Neural progenitor cell (in vitro differentiated cells): Measurements from ENCODE around the gene CTDP1. TPM values are rescaled to one million over a fixed set of nuclear protein-coding genes. Genes with fewer than 3 reads are reported as not detected.

Experiments
- DNase-seq: peaks from one replicate; pipeline ENCODE4 v3.0.0-alpha.2; 2016; ENCODE audit warnings: low spot score
- H2AFZ ChIP-seq: fragments of 200-600 bp; sonication (generic); replicated peaks from 2 replicates; pipeline ENCODE4 v1.6.1; 2016; ENCODE audit warnings: antibody characterized with exemption
- H3F3A ChIP-seq: fragments of 200-600 bp; sonication (generic); 2 replicates; pipeline ENCODE4 v1.6.1; 2016; ENCODE audit warnings: antibody characterized with exemption, low read depth
- H3K27ac ChIP-seq: fragments of 200-600 bp; sonication (generic); 2 replicates; pipeline ENCODE4 v1.5.1; 2016; ENCODE audit warnings: mild to moderate bottlenecking
- H3K27me3 ChIP-seq: fragments of 200-600 bp; sonication (generic); 2 replicates; pipeline ENCODE4 v1.6.1; 2016; ENCODE audit warnings: mild to moderate bottlenecking, moderate library complexity
- H3K36me3 ChIP-seq: fragments of 200-600 bp; sonication (generic); 2 replicates; pipeline ENCODE4 v1.5.1; 2016
- H3K4me1 ChIP-seq: fragments of 200-600 bp; sonication (generic); 2 replicates; pipeline ENCODE4 v1.6.1; 2016; ENCODE audit warnings: mixed run types
- H3K4me2 ChIP-seq: fragments of 200-600 bp; sonication (generic); 2 replicates; pipeline ENCODE4 v1.6.1; 2016
- H3K4me3 ChIP-seq: fragments of 200-600 bp; sonication (generic); 2 replicates; pipeline ENCODE4 v1.5.1; 2016
- H3K79me2 ChIP-seq: fragments of 200-600 bp; sonication (generic); 2 replicates; pipeline ENCODE4 v1.6.1; 2016; ENCODE audit warnings: low read depth
- H3K9ac ChIP-seq: fragments of 200-600 bp; sonication (generic); 2 replicates; pipeline ENCODE4 v1.6.1; 2016
- H3K9me3 ChIP-seq: fragments of 200-600 bp; sonication (generic); 2 replicates; pipeline ENCODE4 v1.5.1; 2016; ENCODE audit warnings: low read depth
- H4K20me1 ChIP-seq: fragments of 200-600 bp; sonication (generic); 2 replicates; pipeline ENCODE4 v1.6.1; 2016; ENCODE audit warnings: low read depth
- H3K27ac Mint-ChIP-seq: 3 replicates; pipeline ENCODE4 v1.8.0; 2021; ENCODE audit warnings: mixed read lengths
- H3K27me3 Mint-ChIP-seq: 2 replicates; pipeline ENCODE4 v1.8.0; 2022; ENCODE audit warnings: low read depth, mild to moderate bottlenecking, inconsistent platforms, moderate library complexity, mixed read lengths; ENCODE audit not compliant: insufficient read depth
- H3K36me3 Mint-ChIP-seq: 3 replicates; pipeline ENCODE4 v1.8.0; 2021; ENCODE audit warnings: mixed read lengths
- H3K4me1 Mint-ChIP-seq: 3 replicates; pipeline ENCODE4 v1.8.0; 2021; ENCODE audit warnings: mixed read lengths
- H3K4me3 Mint-ChIP-seq: 3 replicates; pipeline ENCODE4 v1.8.0; 2021; ENCODE audit warnings: mild to moderate bottlenecking, moderate library complexity, mixed read lengths
- H3K9me3 Mint-ChIP-seq: 3 replicates; pipeline ENCODE4 v1.8.0; 2020; ENCODE audit warnings: mixed read lengths
- CTCF ChIP-seq: fragments of 200-600 bp; sonication (generic); IDR thresholded peaks from 2 replicates; pipeline ENCODE4 v1.5.1; 2017; ENCODE audit warnings: antibody characterized with exemption, mild to moderate bottlenecking
- EZH2 ChIP-seq: fragments of 200-600 bp; sonication (generic); IDR thresholded peaks from 2 replicates; pipeline ENCODE4 v1.6.1; 2017; ENCODE audit warnings: antibody characterized with exemption, mild to moderate bottlenecking, moderate library complexity
- EZH2phosphoT487 ChIP-seq: fragments of 200-600 bp; sonication (generic); IDR thresholded peaks from 2 replicates; pipeline ENCODE4 v1.6.1; 2017; ENCODE audit warnings: antibody characterized with exemption
- total RNA-seq: library from RNA; depleted of rRNA; stranded (reverse); fragments of >200 nt; gene quantifications from 2 replicates; pipeline ENCODE4 v1.2.3, GENCODE V29; 2015; ENCODE audit warnings: low replicate concordance

The CTDP1 gene
- total RNA-seq, 1 donor from 2014 or later, result 11.8 TPM

GRCh38 chr18:79740521-79741361, 61.1 kb downstream of the CTDP1 start:
- H3K4me2 ChIP-seq, result no peak overlapping the region
- DNase-seq, result no peak
- no peaks in the 10 kb centered on the region for H3K79me2 ChIP-seq
- Mint-ChIP-seq H3K4me3 (no peak overlapping the region), H3K36me3 (peaks cover 49% of the 10 kb centered on the region), H3K27me3 (peaks cover 2% of the 10 kb centered on the region), H3K9me3 (peaks cover 4% of the 10 kb centered on the region), H3K27ac (no peak overlapping the region), H3K4me1 (no peaks in the 10 kb centered on the region)
- H3K36me3 ChIP-seq, result no peaks in the 10 kb centered on the region
- H2AFZ ChIP-seq, result no peak overlapping the region
- H3K27me3 ChIP-seq, result no peaks in the 10 kb centered on the region
- H4K20me1 ChIP-seq, result no peaks in the 10 kb centered on the region
- H3K27ac ChIP-seq, result no peak overlapping the region
- H3K9me3 ChIP-seq, result no peaks in the 10 kb centered on the region
- H3F3A ChIP-seq, result no peaks in the 10 kb centered on the region
- H3K9ac ChIP-seq, result no peak overlapping the region
- no peak overlapping the region for H3K4me3 ChIP-seq
- TF ChIP-seq EZH2phosphoT487 (no peak), EZH2 (no peak), CTCF (no peak)
- H3K4me1 ChIP-seq, result no peaks in the 10 kb centered on the region

- no peak for TF ChIP-seq EZH2phosphoT487
- no peak for TF ChIP-seq EZH2
- no peak for TF ChIP-seq CTCF
- H4K20me1 ChIP-seq, result no peaks in the 10 kb centered on the region
- H3K9ac ChIP-seq, result no peak overlapping the region
- DNase-seq, result no peak
- Mint-ChIP-seq H3K4me1 (no peaks in the 10 kb centered on the region), H3K36me3 (peaks cover 49% of the 10 kb centered on the region), H3K9me3 (peaks cover 6% of the 10 kb centered on the region), H3K27ac (no peak overlapping the region), H3K27me3 (peaks cover 2% of the 10 kb centered on the region), H3K4me3 (no peak overlapping the region)
- no peaks in the 10 kb centered on the region for H3K79me2 ChIP-seq
- H3K9me3 ChIP-seq, result no peaks in the 10 kb centered on the region
- no peak overlapping the region for H3K4me3 ChIP-seq
- H3K27ac ChIP-seq, result no peak overlapping the region
- H3K27me3 ChIP-seq, result no peaks in the 10 kb centered on the region
- no peaks in the 10 kb centered on the region for H3F3A ChIP-seq
- no peaks in the 10 kb centered on the region for H3K36me3 ChIP-seq
- no peak overlapping the region for H2AFZ ChIP-seq
- H3K4me2 ChIP-seq, result no peak overlapping the region
- no peaks in the 10 kb centered on the region for H3K4me1 ChIP-seq
Observed at GRCh38 chr18:79741362-79741700, 61.7 kb downstream of the CTDP1 start.

GRCh38 chr18:79742076-79742475, 62.5 kb downstream of the CTDP1 start:
- Mint-ChIP-seq H3K4me3 (no peak overlapping the region), H3K27ac (no peak overlapping the region), H3K4me1 (no peaks in the 10 kb centered on the region), H3K27me3 (no peaks in the 10 kb centered on the region), H3K36me3 (peaks cover 44% of the 10 kb centered on the region), H3K9me3 (peaks cover 6% of the 10 kb centered on the region)
- Histone ChIP-seq H3K36me3 (no peaks in the 10 kb centered on the region), H3K4me3 (no peak overlapping the region), H4K20me1 (no peaks in the 10 kb centered on the region), H3K27ac (no peak overlapping the region), H3F3A (no peaks in the 10 kb centered on the region), H3K79me2 (no peaks in the 10 kb centered on the region), H3K4me2 (no peak overlapping the region), H3K27me3 (no peaks in the 10 kb centered on the region), H3K9ac (no peak overlapping the region), H2AFZ (no peak overlapping the region), H3K4me1 (no peaks in the 10 kb centered on the region), H3K9me3 (no peaks in the 10 kb centered on the region)
- TF ChIP-seq CTCF, result no peak
- TF ChIP-seq EZH2phosphoT487, result no peak
- TF ChIP-seq EZH2, result no peak
- DNase-seq, result no peak
